Upper lobe of right lung (tissue), 1 donor: Measurements from ENCODE around the gene FZD2. TPM values are rescaled to one million over a fixed set of nuclear protein-coding genes. Genes with fewer than 3 reads are reported as not detected.

Experiments used
- ATAC-seq: fragments of 200-7000 bp; cut with Tn5 transposase; one replicate; pipeline ENCODE4 v1.9.1; 2020; ENCODE audit warnings: mild to moderate bottlenecking, moderate library complexity
- DNase-seq: peaks from one replicate; pipeline ENCODE4 v3.0.0-alpha.2; 2020
- H3K27ac ChIP-seq: fragments of 200-600 bp; one replicate; pipeline ENCODE4 v1.8.0; 2022
- H3K27me3 ChIP-seq: fragments of 200-600 bp; one replicate; pipeline ENCODE4 v1.8.0; 2022; ENCODE audit warnings: mild to moderate bottlenecking
- H3K36me3 ChIP-seq: fragments of 200-600 bp; one replicate; pipeline ENCODE4 v1.8.0; 2022
- H3K4me1 ChIP-seq: fragments of 200-600 bp; one replicate; pipeline ENCODE4 v1.8.0; 2022
- H3K4me3 ChIP-seq: fragments of 200-600 bp; one replicate; pipeline ENCODE4 v1.8.0; 2022; ENCODE audit warnings: mild to moderate bottlenecking
- H3K9me3 ChIP-seq: fragments of 200-600 bp; one replicate; pipeline ENCODE4 v1.8.0; 2022
- intact Hi-C: fragments of 100-400 bp; cut with DNase I; formaldehyde crosslinking; loops from one replicate; pipeline ENCODE4 v1.11.0; 2022
- total RNA-seq: library from RNA; stranded (reverse); fragmentation: NEBNext Ultra II Directional; extraction: Animal tissue kit (Norgen Biotek cat#: 25700); gene quantifications from one replicate; pipeline ENCODE4 v1.2.1, GENCODE V29; 2021
- TF ChIP-seq, protein P1 (sequence below): fragments of 200-600 bp; IDR thresholded peaks from one replicate; pipeline ENCODE4 v1.8.0; 2022; ENCODE audit warnings: antibody characterized with exemption
- donor health status: DM: no; HTN: yes; CAD: no; lungs with severe emphysema.

The FZD2 gene
- total RNA-seq, 1 donor from 2014 or later, result 8.7 TPM

DNA sequence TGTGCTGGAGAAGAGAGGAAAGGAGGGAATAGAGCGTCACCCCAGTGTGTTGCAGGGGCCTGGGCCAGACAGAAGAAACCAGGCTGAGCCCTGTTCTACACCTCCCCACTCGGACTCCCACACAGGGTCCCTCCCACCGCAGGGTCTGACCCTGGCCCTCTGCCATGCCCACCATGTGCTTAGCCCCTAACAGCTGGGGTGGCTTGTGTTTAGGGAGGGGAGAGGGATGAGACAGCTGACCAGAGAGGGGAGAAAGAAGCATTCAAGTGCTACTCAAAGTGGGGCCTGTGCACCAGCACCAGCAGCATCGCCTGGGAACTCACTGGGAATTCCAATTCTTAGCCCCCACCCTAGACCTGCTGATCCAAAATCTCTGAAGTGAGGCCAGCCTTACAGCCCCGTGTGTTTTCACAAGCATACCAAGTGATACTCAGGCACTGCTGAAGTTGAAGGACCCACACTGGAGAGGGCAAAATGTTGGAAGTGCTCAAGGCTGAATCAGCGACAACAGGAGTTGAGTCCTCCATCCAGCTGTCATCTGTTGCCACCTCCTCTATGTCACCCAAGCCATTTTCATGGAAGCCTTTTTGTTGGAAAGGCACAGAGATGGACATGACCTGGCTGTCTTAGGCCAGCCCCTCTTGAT is 47.0 kb downstream of the FZD2 start:
- Histone ChIP-seq H3K4me3 (no peak overlapping the region), H3K4me1 (no peaks in the 10 kb centered on the region), H3K36me3 (no peaks in the 10 kb centered on the region), H3K27me3 (no peaks in the 10 kb centered on the region), H3K27ac (no peak overlapping the region), H3K9me3 (no peaks in the 10 kb centered on the region)
- intact Hi-C loops, result no loop called here
- TF ChIP-seq, protein P1, sequence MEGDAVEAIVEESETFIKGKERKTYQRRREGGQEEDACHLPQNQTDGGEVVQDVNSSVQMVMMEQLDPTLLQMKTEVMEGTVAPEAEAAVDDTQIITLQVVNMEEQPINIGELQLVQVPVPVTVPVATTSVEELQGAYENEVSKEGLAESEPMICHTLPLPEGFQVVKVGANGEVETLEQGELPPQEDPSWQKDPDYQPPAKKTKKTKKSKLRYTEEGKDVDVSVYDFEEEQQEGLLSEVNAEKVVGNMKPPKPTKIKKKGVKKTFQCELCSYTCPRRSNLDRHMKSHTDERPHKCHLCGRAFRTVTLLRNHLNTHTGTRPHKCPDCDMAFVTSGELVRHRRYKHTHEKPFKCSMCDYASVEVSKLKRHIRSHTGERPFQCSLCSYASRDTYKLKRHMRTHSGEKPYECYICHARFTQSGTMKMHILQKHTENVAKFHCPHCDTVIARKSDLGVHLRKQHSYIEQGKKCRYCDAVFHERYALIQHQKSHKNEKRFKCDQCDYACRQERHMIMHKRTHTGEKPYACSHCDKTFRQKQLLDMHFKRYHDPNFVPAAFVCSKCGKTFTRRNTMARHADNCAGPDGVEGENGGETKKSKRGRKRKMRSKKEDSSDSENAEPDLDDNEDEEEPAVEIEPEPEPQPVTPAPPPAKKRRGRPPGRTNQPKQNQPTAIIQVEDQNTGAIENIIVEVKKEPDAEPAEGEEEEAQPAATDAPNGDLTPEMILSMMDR, result no peak
- peak; percentile 48 for ATAC-seq
- no peak for DNase-seq

DNA sequence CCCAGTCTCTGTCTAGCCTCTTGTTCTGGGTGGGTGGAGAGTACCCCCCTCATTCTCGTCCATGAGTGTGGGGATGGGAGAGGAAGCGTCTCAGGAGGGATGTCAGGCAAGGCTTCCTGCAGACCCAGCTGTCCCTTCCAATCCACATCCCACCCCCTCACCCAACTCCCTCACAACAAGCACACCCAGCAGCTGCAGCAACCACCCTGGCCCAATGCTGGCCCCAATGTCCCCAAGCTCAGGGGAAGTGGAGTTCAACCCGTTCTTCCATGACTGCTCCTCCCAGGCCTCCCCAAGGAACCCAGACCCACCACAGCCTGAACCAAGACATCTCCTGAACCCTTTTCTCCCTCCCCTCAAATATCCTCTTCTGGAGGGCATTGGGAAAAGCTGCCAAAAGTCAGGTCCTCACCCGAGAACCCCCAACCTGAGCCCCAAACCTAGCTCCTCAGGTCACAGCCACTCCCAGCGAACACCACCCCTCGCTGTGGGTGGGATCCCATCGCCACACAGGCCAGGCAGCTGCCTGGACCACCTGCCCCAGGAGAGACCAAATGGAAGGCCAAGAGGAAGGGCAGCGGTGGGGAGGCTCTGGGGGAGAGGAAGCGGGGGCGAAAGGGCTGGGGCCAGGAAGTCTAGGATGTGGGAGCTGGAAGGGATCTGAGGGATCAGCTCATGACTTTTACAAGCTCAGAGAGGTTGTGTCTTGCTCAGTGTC is 47.6 kb downstream of the FZD2 start:
- Histone ChIP-seq H3K4me1 (no peaks in the 10 kb centered on the region), H3K4me3 (no peak overlapping the region), H3K27ac (no peak overlapping the region), H3K27me3 (no peaks in the 10 kb centered on the region), H3K36me3 (no peaks in the 10 kb centered on the region), H3K9me3 (no peaks in the 10 kb centered on the region)
- ATAC-seq, result no peak
- TF ChIP-seq, protein P1, result no peak
- intact Hi-C loops, result no loop called here
- DNase-seq, result no peak

DNA sequence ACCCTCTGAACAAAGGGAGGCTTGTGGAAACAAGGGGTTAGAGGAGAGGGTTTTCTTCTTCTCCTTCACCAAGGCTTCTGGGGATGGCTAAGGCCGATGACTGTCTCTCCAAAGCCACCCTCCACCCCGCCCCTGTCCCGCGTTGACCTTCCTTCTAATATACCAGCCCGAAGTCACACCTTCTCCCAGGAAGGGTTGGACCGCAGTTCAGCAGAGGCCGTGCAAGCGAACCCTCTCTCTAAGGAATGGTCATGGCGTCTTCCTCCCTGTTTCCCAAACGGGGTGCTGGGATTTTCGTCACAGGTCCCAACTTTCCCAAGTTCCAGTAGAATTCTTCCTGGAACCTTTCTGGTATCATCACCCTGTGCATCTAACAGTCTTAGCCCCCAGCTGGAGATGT is 49.4 kb downstream of the FZD2 start:
- Histone ChIP-seq H3K27ac (no peak overlapping the region), H3K27me3 (no peaks in the 10 kb centered on the region), H3K36me3 (no peaks in the 10 kb centered on the region), H3K4me3 (no peak overlapping the region), H3K9me3 (no peaks in the 10 kb centered on the region), H3K4me1 (no peaks in the 10 kb centered on the region)
- intact Hi-C loops, result no loop called here
- DNase-seq, result no peak
- TF ChIP-seq, protein P1, result no peak
- ATAC-seq, result no peak

DNA sequence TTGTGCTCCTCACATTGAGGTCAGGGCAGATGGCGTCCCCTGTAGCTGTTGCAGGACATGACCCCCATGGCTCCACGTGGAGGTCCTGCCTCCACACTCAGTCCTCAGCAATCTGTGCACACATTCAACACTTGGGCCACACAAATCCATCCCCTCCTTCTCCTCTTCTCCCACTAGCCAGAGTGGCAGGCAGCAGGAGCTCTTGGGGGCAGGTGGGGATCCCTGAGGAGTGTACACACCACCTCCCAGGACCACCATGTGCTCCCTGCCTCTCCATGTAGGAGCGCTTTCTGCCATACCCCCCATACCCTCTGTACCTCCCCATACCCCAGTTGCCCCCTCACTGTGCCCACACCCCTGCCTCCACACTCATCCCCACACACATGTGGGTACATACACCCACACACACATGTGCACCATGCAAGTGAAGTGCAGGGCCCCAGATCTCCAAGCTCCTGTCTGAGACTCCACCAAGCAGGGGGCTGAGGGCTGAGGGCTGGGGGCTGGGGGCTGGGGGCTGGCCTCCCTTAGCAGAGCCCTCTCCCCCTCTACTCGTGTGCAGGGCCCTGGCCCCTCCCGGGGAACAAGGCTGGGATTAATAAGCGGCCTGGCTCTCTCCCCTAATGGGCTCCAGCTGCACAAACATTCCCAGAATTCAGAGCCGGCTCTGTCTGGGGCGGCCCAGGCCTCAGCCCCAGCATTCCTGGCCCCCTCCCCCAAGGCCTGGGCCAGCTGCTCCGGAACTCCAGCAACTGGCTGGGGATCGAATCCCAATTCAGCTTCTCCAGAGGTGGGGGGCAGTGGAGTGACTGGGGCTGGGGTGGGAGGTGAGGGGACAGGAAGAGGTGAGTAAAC is 50.8 kb downstream of the FZD2 start:
- no peaks in the 10 kb centered on the region for H3K27me3 ChIP-seq
- H3K4me3 ChIP-seq, result no peak overlapping the region
- ATAC-seq (no peak), DNase-seq (no peak)
- H3K27ac ChIP-seq, result no peak overlapping the region
- TF ChIP-seq, protein P1, result no peak
- no peaks in the 10 kb centered on the region for H3K9me3 ChIP-seq
- H3K36me3 ChIP-seq, result no peaks in the 10 kb centered on the region
- intact Hi-C loops, result no loop called here
- no peaks in the 10 kb centered on the region for H3K4me1 ChIP-seq

DNA sequence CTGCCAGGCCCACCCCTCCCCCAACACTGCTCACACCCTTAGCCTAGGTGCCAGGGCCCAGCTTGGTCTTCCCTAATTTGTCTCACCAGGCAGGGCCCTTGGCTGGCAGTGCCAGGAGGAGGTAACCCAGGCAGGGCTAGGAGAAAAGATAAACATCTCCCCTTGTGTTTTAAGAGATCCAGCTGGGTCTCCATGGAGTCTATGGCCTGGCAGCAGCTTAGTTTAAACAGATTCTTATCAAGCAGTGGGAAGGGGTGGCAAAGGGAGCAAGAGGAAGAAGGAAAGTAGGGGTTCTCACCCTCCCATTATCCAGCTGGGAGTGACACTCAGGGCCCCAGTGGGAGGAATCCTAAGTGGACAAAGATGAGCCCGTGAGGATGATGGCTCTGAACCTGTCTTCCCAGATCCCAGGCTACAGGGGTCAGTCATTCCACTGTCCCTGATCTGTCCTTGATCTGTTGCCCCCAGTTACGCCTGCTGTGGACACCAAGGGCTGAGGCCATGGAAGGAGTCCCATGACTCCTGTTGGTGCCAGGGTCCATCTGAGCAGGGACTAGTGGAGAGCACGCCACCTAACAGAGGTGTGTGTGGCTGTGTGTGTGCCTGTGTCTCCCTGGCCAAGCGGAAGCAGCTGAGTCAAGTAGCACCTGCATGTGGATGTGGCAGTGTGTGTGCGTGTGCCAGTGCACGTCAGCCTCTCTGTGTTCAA is 51.6 kb downstream of the FZD2 start:
- DNase-seq, result no peak
- Histone ChIP-seq H3K27ac (no peak overlapping the region), H3K9me3 (no peaks in the 10 kb centered on the region), H3K36me3 (no peaks in the 10 kb centered on the region), H3K4me3 (no peak overlapping the region), H3K4me1 (no peaks in the 10 kb centered on the region), H3K27me3 (peaks cover under 1% of the 10 kb centered on the region)
- intact Hi-C loops, result no loop called here
- TF ChIP-seq, protein P1, result no peak
- ATAC-seq, result no peak
